HG03025 (cell line): ENCODE measurements around the gene CDS1.
"Not testable (repeated sequence)": the region's sequence is repeated elsewhere in the genome, so short reads cannot be mapped to it uniquely, and the experiment has no call there.

Source experiments
- ATAC-seq: cut with Tn5 transposase; IDR thresholded peaks from one replicate; pipeline ENCODE4 v1.9.1; 2021; ENCODE audit warnings: mild to moderate bottlenecking, moderate library complexity; ENCODE audit not compliant: unreplicated experiment, low FRiP score

The CDS1 gene

DNA sequence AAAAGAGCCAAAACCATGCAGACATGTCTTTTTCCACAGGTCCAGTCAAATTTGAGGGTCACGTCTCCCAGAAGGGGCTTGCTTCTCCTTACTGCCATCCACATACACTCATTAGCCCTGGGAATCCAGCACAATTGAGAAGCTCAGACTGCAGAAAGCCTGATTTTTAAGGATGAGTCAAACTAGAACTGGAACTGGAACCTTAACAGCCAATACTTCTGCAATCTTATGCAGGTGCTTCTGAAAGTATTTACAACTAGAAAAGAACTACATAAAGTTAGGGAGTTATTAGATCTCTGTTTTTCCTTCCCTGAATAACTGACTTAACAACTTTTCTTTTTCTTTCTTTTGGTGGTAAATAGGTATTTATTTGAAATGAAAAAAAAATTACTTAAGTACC, 86.3 kb downstream of the CDS1 start:
- peak; percentile 64 for ATAC-seq

DNA sequence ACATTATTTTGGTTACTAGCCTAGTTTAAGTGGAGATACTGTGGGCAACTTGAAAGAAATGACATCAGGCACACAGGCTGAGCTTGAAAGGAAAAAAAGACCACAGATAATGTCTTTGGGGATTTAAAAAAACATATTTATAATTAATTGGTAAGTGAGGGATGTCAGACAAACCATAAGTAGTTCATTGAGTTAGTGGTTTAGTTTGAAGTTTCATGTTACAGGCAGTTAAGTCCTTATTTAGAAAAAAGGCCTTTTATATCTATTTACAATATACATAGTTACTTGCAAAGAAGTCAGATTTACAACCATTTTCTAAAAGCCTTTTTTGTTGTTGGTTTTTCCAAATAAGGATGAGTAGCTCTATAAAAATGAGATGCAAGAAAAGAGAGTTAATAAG, 89.2 kb downstream of the CDS1 start:
- ATAC-seq: no peak

DNA sequence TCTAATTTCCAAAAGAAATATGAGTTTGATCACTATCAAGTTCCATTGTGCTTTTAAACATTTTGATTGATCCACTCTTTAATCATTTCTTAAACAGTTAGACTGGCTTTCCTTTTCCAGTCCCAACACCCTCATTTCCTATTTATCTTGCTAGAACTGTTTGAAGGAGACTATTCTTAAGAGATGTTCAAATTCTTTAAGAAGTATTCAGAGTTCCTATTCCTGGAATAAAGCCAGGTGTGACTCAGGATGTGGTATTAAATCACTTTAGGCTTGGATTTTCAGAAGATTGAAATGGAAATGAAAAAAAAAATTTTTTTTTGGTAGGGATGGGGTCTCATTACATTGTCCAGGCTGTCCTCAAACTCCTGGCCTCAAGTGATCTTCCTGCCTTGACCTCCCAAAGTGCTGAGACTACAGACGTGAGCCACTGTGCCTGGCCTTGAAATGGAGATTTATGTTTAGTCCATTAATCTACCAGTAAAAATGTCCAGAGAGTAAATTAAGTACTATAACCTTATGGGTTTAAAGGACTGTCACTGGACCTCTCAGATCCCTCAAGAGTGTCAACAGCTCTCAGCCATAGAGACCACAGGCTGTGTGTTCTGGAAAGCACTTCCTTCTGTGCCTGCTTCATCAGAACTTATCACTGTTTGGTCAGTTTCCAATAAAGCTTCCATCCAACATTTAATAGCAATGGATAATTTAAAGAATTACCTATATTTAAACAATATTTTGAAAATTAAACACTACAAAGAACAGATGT, 90.7 kb downstream of the CDS1 start:
- ATAC-seq: no peak

DNA sequence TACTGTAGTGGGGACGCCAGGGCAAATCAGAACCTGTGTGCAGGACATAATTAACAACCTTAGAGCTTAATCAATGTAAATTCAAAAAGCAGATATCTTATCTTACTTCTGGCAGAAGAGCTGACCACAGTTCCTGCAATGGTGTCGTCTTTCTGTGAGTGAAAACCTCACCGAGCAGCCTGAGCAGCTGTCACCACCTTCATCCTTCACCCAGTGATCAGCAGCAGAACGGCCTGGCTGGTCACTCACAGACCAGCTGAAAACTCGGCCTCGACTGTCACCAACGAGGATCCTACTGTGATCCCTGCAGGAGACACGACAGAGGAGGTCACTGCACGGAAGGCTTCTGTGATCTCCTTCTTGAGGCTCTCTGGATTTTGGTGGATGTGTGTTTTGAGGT, 94.2 kb downstream of the CDS1 start:
- ATAC-seq: no peak

DNA sequence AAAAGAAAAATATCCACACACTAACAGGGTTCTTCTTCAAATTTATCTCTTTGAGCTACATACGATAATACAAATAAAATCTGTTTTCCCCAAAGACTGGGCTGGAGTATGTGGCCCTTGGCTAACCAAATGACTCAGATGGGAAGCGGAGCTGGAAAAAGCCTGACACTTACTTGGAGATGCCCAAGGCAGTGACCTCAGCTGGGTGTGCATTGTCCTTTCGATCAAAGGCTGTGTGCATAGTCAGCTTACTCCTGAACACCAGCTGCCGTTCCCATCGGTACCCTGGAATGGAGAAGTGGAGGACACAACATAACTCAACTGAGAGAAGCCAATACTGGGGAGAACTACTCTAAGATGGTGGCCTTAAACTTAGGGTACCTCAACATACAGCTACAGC, 95.1 kb downstream of the CDS1 start:
- no peak for ATAC-seq

DNA sequence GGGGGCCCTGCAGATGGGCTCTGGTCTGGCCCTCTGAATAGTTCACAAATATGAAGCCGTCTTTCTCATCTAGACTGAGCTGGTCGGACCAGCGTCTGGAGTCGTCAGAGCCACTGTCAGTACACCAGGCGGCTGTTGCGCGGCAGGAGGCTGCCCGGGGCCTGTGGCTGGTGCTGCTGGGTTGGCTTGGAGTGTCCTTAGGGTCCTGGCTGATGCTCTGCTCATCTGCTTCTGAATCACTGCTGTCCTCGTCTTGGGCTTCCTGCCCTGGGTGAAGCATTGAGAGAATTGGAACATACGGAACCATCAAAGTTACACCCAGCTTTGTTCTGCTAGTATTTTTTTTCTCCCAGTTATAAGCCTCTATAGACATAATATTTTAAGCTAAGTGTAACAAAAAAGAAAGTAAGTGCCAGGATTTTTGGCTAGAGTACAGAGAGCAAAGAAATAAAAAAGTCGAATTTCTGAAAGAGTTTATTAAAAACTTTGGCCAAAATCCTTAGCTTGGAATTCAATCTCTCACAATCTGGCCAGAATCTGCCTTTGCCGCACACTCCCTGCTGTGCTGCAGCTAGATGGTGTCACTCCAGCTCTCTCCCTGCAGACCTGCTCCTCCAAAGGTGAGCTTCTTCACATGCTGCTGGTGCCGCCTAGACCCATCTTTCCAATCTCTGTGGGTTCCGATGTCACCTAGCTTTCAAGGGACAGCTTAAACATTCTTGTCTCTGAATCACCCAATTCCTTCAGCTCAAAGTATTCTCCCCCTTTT, 96.2 kb downstream of the CDS1 start:
- ATAC-seq: no peak

DNA sequence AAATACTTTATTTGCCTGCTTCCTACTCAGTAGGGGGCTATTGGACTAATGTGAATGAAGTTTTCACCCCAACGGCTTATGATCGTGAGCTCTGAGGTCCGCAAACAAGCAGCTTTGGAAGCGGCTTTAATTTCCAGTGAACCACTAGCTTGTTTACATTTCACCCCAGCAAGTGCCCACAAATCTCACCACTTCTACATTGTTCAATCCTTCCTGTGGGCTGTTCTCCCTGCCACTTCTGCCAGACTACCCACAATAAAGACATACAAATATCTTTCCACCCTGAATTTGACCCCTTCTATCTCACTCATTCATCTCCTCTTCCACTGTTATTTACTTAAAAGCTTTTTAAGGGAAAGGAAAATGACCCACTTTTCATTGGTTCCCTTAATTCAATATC, 98.0 kb downstream of the CDS1 start:
- no peak for ATAC-seq

DNA sequence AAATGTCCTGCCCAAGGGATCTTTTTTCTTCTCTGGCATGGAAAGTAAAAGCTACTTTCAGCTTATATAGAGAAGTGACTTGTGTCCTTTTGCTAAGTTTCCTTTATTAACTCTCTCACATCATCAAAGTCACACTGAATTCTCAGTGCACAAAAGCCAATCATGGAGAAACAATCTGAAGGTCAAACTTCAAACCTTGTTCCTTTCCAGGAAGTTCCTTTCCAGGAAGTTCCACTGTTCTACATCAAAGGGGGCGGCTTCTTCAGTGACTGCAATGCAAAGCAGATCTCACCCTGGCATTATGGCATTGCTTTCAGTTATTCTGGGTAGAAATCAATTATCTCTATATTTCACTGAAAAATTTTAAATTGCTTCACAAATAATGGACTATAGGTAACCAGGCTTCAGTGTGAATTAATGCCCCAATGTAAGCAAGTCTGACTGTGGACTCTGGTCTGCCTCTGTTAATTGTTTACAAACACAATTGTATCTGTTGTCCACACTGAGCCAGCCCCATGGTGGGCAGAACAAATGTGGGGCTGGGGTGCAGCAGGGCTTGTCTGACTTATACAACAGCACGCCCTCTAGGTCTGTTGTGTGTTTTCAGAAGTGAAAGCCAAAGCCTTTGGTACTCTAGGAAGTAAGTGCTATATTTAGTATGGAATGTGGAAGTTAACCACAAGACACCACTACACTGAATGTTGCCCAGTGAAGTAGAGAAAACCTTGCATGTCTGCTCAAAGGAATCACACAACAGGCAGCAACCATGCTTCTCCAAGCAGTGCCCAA, 98.8 kb downstream of the CDS1 start:
- ATAC-seq: no peak

DNA sequence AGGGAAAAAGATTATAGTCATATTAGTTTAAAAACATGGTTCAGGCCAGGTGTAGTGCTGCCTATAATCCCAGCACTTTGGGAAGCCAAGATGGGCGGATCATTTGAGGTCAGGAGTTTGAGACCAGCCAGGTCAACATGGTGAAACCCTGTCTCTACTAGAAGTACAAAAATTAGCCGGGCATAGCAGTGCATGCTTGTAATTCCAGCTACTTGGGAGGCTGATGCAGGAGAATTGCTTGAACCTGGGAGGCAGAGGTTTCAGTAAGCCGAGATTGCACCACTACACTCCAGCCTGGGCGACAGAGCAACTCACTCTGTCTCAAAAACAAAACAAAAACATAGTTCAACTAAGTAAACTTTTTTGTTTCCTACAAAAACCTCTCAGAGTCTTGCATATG, 99.7 kb downstream of the CDS1 start:
- ATAC-seq: not testable (repeated sequence)

DNA sequence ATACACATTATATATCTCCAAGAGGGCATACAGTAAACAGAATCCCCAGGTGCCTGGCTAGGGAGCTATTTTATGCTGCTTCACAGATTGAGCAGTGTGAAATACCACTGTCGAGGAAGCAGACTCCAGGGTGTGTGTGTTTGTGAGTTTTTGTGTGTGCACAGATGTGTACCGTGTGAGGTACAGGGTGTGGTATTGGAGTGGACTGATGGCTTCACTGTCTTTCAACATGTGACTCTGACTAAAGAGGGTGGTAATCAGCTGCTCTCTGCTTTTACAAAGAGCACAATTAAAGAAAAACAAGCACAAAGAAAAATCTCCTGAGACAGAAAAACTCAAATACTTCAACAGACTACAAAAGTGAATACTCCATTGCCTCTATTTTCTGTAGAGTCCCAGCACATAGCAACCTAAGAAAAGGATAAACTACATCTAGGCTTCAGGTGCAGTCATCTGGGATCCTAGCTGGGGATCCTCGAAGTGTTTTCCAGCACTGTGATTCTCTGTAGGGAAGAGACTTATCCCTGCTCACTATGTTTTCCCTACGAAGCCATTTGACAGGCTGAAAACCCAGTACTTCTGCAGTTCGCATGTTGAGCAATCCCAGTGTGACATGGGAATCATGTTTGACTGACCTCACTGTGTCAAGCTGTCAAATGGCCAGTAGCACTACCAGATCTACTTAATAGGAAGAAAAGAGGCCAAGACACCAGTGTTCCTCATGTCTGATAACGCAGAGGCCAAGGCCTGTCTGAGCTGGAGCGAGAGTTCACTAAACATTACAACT, 100.3 kb downstream of the CDS1 start:
- ATAC-seq: no peak

DNA sequence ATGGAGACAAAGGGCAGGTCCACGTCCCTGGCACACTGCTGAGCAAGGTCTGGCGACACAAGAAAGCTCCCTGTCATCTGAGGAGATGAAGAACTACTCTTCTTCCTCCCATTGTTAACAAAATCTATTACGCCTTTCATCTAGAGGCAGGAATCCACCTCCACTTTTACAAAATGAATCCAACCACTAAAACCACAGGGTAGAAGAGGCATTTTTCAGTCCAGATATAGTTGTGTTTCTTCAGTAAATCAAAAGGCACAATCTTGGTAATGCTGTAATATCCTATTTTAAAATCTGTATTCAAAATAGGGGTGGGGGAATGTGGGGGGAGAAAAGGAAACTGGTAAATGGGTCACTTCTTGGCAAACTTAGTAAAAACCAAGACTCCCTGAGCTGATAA, 101.4 kb downstream of the CDS1 start:
- no peak for ATAC-seq

DNA sequence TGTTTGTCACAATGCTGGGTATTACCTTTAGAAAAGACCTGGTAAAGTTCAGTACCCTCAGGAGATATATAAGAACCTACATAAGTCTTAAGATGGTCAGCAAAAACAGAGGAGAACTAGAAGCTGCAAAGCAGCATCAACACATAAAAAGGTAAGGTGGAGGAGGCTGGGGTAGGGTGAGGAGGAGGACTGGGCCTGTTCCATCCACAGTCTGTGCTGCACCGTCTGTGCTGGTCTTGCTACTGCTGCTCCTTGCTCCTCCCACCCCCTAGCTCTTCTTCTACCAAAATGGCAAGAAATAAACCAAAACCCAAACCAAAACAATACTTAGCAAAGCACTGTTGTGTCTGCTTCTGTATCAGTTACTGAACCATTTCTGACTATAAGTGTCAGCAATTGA, 102.2 kb downstream of the CDS1 start:
- no peak for ATAC-seq

DNA sequence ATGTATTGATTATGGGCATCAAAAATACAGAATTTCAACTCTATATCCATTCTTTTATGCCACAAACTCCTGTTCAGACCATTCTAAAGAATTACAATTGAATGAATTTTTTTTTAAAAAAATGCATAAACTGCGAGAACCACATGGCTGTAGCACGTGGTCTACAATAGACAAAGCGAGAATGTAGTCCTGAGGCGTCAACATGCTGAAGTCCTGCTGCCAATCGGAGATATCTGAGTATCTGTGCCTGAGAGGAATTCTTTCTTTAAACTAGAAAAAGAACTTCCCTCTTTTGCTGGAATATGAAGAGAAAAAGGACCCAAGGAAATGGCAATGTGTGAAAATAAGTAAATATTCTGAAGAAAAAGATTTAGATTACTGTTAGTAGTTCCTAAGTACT, 105.7 kb downstream of the CDS1 start:
- ATAC-seq: no peak

DNA sequence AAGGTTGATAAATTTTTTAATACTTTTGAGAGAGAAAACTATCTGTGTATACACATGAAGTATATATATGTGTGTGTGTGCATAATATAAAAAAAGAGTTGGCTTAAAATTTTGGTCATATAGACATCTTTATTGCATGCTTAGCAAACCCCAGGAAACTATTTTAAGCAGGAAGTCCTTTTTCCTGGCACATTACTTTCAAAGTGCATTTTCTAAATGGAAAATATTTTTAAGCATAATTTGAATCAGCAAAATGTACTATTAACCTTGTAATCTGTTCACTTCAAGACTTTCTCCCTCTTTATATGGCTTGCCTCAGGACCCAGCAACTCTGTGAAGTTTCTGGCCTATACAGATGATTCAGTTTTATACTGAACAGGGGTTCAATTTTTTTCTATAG, 106.3 kb downstream of the CDS1 start:
- ATAC-seq: no peak

DNA sequence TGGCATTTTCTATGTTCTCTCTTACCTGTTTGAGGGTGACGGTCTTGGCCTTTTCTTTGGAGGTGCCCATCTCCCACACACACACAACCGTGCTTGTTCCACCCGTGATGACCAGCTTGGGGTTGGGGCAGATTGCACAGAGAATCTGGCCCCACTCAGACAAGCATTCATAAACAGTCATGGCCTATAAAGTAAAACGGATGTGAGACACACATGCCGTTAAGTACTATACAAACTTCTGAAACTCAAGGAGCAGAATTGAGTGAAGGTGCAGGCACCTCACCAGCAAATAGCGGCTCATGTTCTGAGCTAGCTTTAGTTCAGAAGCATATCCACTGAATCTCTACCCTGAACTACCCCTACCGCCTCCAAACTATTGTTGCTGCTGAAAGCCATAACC, 107.6 kb downstream of the CDS1 start:
- ATAC-seq: no peak

DNA sequence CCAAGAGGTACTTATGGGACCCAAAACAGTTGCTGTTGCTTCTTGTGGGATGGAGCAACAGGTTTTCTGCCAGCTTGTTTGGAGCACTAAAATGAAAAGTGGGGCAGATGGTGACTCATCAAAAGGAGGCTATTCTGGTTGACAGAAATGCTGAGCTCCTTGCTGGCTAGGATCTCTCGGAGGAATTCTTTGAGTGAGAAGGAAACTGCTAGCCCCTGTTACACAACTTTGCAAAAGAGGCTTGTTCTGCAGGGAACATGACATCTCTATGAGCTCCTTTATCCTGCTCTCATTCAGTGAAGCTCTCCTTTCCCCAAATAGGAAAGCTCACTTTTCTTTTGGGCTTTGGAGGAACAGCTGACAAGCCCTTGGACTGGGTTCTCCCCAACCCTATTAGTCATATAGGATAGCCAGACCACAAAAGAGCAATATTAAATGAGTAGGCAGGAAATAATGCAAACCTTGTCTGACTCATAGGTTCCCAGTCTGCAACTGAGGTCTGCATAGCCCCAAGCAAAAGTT, 108.3 kb downstream of the CDS1 start:
- no peak for ATAC-seq

DNA sequence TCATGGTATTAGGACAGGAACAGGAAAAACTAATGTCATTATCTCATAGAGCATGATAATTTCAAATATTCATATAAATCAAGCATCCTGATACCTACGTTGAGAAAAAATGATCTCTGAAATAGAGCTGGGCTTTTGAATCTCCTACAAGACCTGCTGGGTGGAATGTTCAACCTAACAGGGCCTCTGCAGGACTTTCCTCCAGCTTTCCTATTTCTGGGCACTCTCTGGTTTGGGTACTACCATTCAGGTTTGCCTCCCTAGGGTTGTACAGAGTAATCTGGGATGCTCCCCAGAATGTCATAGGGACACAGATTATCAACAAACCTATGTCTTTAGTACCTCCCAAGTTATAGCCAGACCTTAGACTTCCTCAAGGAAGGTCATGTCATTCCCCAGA, 108.9 kb downstream of the CDS1 start:
- ATAC-seq: no peak

DNA sequence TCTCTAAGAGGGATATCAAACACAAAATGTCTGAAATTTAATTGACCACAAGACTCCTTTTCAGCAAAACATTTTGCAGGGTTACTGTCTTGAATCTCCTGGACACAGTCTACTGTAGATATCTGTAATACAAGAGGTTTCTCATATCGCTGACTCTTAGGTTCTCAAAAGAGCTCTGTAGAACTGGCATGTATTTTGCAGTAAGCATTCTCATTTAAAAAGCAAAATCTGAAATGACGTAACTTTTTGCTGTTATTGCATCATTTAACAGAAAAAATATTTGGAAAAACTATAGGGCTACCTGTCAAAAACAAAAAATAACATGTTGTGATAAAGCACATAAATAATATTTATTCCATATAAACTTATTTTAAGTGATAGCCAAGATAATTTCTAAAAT, 114.2 kb downstream of the CDS1 start:
- no peak for ATAC-seq

DNA sequence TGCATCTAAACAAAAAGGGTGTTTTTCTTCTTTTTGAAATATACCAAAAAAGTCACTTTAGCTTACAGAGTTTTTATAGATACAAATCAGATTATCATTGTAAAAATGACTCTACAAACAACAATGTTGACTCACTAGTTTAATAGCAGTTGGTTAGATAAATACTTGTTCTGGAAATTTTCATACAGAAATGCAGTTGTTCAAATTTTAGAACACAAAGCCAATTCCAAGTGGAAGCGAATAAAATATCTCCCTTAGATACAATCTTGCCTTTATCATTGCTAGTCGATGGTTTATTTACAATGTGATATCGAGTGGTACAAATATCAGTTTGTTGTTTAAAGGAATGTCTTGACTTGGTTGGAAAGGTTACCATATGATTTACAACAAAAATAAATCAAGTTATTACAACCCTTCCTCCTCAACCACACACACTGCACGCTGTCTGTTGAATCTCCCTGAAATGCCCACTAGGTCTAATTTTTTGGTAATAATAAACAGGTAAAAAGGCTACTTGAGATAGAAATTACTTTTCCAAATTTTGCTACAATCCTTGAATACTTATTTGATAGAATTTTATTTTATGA, 114.8 kb downstream of the CDS1 start:
- no peak for ATAC-seq
